GM21423 (cell line): Measurements from ENCODE around the gene CD3D.

Experiments
- ATAC-seq: cut with Tn5 transposase; IDR thresholded peaks from one replicate; pipeline ENCODE4 v1.9.1; 2021; ENCODE audit warnings: mild to moderate bottlenecking, moderate library complexity; ENCODE audit not compliant: unreplicated experiment

The CD3D gene

DNA sequence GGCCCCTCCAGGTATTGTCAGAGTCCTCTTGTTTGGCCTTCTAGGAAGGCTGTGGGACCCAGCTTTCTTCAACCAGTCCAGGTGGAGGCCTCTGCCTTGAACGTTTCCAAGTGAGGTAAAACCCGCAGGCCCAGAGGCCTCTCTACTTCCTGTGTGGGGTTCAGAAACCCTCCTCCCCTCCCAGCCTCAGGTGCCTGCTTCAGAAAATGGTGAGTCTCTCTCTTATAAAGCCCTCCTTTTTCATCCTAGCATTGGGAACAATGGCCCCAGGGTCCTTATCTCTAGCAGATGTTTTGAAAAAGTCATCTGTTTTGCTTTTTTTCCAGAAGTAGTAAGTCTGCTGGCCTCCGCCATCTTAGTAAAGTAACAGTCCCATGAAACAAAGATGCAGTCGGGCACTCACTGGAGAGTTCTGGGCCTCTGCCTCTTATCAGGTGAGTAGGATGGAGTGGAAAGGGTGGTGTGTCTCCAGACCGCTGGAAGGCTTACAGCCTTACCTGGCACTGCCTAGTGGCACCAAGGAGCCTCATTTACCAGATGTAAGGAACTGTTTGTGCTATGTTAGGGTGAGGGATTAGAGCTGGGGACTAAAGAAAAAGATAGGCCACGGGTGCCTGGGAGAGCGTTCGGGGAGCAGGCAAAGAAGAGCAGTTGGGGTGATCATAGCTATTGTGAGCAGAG is 37.8 kb downstream of the CD3D start, which contains the start of gene CD3E:
Gene CD3E, plus strand, starts transcription at position 163 of the 681 bp plus-strand sequence. Its CDS starts 223 bp downstream, at position 386.
- no peak for ATAC-seq

DNA sequence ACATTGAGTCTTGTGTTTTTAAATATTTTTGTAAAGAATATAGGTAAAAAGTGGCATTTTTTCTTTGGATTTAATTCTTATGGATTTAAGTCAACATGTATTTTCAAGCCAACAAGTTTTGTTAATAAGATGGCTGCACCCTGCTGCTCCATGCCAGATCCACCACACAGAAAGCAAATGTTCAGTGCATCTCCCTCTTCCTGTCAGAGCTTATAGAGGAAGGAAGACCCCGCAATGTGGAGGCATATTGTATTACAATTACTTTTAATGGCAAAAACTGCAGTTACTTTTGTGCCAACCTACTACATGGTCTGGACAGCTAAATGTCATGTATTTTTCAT is 38.3 kb downstream of the CD3D start:
- no peak for ATAC-seq

DNA sequence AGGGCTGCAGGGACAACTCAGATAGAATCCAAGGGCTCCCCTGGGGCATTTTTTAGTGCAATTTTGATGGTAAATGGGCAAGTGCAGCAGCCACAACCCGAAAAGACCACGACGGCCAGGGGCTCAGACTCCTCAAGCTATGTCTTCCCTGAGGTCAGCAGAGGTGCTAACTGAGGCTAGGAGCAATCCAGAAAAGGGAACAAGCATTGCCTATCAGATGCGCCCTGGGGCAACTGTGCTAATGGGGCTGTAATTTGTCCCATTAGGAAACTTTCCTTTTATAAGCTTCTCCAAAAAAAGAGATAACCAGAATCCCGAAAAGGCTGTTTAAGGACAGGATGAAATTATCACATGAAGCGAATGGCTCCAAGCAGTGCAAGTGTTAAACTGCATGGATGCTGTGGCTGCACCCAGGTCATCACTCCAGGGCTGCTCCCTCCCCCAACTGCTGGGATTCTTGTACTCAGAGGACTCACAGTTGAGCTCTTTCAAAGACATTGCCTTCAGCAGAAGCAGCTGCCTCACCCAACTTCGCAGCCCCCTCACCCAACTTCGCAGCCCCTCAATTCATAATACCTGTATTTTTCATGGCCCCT is 40.8 kb downstream of the CD3D start:
- no peak for ATAC-seq

DNA sequence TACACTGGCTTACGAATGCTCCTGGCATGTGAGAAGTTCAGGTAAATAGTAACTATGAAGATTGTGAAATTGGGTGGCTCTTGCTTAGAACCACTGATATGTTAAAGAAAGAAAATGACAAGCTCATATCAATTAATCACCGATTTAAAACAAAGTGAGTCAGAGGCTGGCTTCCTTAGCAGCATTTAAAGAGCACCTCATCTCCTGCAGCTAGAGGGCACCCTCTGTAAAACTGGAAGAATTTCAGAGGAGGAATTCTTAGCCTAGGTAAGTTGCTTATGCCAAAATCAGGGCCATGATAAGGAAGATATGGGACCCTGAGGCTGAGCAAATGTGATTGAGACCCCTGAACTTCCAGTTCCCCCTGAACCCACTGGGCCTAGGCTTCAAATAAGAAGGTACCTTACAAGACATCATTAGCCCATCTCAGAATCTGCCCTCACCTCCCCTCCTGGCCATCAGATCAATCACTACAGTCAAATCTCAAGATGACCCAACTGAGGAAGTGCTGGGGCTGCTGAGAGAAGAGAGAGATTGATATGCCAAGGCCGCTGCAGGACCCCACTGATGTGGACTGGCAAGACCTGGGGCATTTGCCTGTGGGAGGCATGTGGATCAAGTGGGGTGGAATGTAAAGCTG is 46.6 kb downstream of the CD3D start:
- ATAC-seq, result no peak

DNA sequence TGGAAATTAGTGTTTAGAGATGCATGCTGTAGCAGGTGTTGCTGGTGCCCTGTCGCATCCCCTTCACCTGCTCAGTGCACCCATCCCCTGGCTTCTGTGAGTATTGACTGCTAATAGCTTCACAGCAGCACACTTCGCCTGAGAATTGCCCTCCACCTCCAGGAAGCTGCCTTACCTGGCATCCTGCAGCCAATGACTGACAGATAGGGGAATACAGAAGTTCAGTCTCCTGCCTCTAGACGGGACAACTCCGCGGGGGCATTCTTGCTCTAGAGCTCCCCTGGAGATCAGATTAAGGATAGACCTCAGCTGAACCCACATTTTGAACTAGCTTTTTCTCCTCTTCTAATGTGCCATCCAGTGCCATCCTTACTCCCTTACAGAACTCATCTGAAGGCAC is 47.3 kb downstream of the CD3D start:
- ATAC-seq, result no peak

DNA sequence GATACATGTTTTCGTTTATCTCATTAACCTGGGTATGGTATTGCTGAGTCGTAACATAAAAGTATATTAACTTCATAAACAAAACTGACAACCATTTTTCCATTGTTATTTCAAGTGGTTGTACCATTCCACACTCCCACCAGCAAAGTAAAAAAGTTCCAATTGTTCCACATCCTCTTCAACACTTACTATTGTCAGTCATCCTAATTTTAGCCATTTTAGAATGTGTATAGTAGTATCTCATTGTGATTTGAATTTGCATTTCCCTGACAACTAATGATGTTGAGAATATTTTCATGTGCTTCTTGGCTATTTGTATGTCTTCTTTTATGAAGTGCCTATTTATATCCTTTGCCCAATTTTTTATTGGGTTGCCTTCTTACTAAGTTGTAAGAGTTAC is 48.5 kb downstream of the CD3D start:
- ATAC-seq, result no peak

DNA sequence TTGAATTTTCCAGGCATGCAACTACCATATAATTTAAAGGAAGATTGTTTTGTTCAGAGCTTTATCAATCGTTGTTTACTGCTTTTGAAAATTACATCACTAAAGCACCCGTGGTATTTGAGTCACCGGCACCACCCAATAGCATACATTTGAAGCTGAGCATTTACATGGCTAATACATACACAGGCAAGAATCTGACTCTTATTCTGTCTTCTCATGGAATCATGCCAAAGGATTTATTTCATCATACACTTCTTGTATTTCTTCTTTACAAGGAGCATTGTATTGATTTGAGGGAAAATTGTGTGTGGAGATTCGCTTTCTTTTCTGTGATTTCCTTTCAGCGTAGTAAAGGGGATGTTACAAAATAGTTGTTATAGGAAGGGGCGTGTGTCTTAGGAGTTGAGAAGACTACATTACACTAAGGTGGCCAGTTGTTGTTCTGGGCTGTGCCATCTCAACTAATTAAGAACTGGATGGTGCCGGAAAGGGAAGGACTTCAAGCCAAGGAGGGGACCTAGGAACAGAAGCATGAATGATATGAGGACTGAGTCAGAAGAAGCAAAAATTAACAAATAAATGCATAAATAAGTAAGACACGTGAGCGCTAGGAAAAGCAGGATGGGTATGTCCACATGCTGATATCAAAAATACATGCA is 50.9 kb downstream of the CD3D start:
- no peak for ATAC-seq

DNA sequence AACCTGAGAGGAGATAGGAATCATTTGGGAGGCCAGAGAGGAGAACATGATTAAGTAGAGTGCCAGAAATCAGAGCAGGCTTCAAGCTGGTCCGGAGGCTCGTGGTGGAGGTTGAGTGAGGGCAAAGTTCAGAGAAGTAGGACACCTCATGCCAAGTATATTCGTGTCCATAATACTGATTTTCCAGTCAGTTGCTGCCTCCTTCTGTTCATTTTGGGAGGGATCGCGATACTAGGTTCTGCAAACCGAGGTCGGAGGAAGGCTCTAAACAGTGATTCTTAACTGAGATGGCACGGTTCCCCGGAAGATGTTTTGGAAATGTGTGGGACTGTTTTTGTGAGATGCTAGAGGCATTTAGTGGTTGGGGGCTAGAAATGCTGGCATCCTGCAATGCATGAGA is 51.6 kb downstream of the CD3D start:
- ATAC-seq, result no peak

DNA sequence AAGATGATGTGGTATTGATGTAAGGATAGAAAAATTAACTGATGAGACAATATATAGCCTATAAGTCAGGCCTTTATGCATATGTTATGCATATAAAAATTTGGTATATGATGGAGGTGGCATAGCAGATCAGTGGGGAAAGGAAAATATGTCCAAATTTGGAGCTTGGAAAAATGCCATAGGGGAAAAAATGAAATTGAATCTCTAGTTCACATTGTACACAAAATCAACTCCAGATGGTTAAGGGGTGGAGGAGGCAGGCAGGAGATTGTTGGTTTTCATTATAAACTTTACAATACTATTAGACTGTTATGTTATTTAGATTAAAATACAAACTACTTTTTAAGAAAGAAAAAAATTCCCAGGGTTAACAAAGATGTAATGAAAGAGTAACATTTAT is 53.1 kb downstream of the CD3D start:
- no peak for ATAC-seq
